ENCODE measurements around the gene STAT5A. TPM values are rescaled to one million over a fixed set of nuclear protein-coding genes. Genes with fewer than 3 reads are reported as not detected.

STAT5A gene
- total RNA-seq, 1 experiment from 2014 or later = 6.6 TPM

DNA sequence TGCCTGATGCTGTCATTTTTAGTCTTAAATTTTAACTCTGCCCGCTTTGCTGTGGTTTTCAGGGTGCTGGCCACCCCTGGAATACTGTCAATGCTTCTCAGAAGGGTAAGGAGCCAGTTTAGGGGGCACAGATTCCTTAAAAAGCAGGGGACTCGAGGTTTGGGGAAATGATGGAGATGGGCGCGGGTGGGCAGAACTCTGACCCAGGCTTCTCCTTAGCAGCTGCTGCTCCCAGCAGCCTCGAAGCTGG is 23.7 kb downstream of the STAT5A start (continued):
- TF ChIP-seq, protein P1, sequence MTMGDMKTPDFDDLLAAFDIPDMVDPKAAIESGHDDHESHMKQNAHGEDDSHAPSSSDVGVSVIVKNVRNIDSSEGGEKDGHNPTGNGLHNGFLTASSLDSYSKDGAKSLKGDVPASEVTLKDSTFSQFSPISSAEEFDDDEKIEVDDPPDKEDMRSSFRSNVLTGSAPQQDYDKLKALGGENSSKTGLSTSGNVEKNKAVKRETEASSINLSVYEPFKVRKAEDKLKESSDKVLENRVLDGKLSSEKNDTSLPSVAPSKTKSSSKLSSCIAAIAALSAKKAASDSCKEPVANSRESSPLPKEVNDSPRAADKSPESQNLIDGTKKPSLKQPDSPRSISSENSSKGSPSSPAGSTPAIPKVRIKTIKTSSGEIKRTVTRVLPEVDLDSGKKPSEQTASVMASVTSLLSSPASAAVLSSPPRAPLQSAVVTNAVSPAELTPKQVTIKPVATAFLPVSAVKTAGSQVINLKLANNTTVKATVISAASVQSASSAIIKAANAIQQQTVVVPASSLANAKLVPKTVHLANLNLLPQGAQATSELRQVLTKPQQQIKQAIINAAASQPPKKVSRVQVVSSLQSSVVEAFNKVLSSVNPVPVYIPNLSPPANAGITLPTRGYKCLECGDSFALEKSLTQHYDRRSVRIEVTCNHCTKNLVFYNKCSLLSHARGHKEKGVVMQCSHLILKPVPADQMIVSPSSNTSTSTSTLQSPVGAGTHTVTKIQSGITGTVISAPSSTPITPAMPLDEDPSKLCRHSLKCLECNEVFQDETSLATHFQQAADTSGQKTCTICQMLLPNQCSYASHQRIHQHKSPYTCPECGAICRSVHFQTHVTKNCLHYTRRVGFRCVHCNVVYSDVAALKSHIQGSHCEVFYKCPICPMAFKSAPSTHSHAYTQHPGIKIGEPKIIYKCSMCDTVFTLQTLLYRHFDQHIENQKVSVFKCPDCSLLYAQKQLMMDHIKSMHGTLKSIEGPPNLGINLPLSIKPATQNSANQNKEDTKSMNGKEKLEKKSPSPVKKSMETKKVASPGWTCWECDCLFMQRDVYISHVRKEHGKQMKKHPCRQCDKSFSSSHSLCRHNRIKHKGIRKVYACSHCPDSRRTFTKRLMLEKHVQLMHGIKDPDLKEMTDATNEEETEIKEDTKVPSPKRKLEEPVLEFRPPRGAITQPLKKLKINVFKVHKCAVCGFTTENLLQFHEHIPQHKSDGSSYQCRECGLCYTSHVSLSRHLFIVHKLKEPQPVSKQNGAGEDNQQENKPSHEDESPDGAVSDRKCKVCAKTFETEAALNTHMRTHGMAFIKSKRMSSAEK (CRISPR knock-in tag; IDR thresholded peaks at IDR 0.05; ENCODE audit: borderline replicate concordance) = no peak
- TF ChIP-seq GRHL2 (CRISPR knock-in tag; IDR thresholded peaks at IDR 0.05; ENCODE audit: insufficient replicate concordance, severe bottlenecking) (no peak), IRF2 (CRISPR knock-in tag; IDR thresholded peaks at IDR 0.05; ENCODE audit: borderline replicate concordance, low read depth) (no peak)

- H3K27ac Mint-ChIP-seq = no peak overlapping the region
- CTCF ChIA-PET = interaction anchor here (0.6 to 12.3 kb wide), 37 partner anchors 9 to 348 kb away, joined by 3 to 196 read pairs (median 4); partner anchors contain the start of genes CAVIN1, GHDC, KCNH4 and PSMC3IP
- H3K4me1 Mint-ChIP-seq = peaks cover 33% of the 10 kb centered on the region
- H3K36me3 Mint-ChIP-seq = peaks cover 19% of the 10 kb centered on the region
- POLR2A ChIA-PET = interaction anchor here (0.6 to 1.8 kb wide), 7 partner anchors 11 to 277 kb away, joined by 3 to 9 read pairs (median 5); partner anchors contain the start of gene STAT3
- DNase-seq (ENCODE audit: low spot score) (peak; percentile 93), ATAC-seq (peak; percentile 86)
- peak overlapping the region; percentile 38; the same call in 1 of the 2 replicates for H3K4me3 Mint-ChIP-seq
- H3K27me3 Mint-ChIP-seq (ENCODE audit: low read depth) = no peaks in the 10 kb centered on the region
- no peaks in the 10 kb centered on the region for H3K9me3 Mint-ChIP-seq
- TF ChIP-seq ATF2 (CRISPR knock-in tag; IDR thresholded peaks at IDR 0.05; ENCODE audit: borderline replicate concordance, low read depth) (no peak), GABPB1 (CRISPR knock-in tag; IDR thresholded peaks at IDR 0.05) (peak; percentile 45; the same call in 1 of the 2 replicates), FOXK1 (CRISPR knock-in tag; IDR thresholded peaks at IDR 0.05) (peak; percentile 86), NR2C2 (CRISPR knock-in tag; IDR thresholded peaks at IDR 0.05) (no peak), ZNF121 (CRISPR knock-in tag; IDR thresholded peaks at IDR 0.05) (0 out of 2 replicates have a peak, but pooled peaks have one; percentile 18), HMGXB4 (CRISPR knock-in tag; IDR thresholded peaks at IDR 0.05) (peak; percentile 86), NFE2L1 (CRISPR knock-in tag; IDR thresholded peaks at IDR 0.05) (peak; percentile 86; the same call in 1 of the 2 replicates), USF1 (CRISPR knock-in tag; IDR thresholded peaks at IDR 0.05) (peak; percentile 26; the same call in 1 of the 2 replicates), FOXP1 (CRISPR knock-in tag; IDR thresholded peaks at IDR 0.05; ENCODE audit: borderline replicate concordance) (peak; percentile 82), ZNF423 (CRISPR knock-in tag; IDR thresholded peaks at IDR 0.05) (peak; percentile 65), IRF1 (CRISPR knock-in tag; IDR thresholded peaks at IDR 0.05) (no peak), ETV6 (CRISPR knock-in tag; IDR thresholded peaks at IDR 0.05) (peak; percentile 76; the same call in 1 of the 2 replicates), ZBTB21 (CRISPR knock-in tag; IDR thresholded peaks at IDR 0.05; ENCODE audit: borderline replicate concordance) (no peak), TEAD4 (CRISPR knock-in tag; IDR thresholded peaks at IDR 0.05) (no peak)
- TF ChIP-seq, protein P2, sequence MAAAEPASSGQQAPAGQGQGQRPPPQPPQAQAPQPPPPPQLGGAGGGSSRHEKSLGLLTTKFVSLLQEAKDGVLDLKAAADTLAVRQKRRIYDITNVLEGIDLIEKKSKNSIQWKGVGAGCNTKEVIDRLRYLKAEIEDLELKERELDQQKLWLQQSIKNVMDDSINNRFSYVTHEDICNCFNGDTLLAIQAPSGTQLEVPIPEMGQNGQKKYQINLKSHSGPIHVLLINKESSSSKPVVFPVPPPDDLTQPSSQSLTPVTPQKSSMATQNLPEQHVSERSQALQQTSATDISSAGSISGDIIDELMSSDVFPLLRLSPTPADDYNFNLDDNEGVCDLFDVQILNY (CRISPR knock-in tag; IDR thresholded peaks at IDR 0.05) = 0 out of 2 replicates have a peak, but pooled peaks have one; percentile 46
- TF ChIP-seq, protein P3, sequence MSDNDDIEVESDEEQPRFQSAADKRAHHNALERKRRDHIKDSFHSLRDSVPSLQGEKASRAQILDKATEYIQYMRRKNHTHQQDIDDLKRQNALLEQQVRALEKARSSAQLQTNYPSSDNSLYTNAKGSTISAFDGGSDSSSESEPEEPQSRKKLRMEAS (CRISPR knock-in tag; IDR thresholded peaks at IDR 0.05) = peak; percentile 77; the same call in 1 of the 2 replicates
- TF ChIP-seq, protein P4, sequence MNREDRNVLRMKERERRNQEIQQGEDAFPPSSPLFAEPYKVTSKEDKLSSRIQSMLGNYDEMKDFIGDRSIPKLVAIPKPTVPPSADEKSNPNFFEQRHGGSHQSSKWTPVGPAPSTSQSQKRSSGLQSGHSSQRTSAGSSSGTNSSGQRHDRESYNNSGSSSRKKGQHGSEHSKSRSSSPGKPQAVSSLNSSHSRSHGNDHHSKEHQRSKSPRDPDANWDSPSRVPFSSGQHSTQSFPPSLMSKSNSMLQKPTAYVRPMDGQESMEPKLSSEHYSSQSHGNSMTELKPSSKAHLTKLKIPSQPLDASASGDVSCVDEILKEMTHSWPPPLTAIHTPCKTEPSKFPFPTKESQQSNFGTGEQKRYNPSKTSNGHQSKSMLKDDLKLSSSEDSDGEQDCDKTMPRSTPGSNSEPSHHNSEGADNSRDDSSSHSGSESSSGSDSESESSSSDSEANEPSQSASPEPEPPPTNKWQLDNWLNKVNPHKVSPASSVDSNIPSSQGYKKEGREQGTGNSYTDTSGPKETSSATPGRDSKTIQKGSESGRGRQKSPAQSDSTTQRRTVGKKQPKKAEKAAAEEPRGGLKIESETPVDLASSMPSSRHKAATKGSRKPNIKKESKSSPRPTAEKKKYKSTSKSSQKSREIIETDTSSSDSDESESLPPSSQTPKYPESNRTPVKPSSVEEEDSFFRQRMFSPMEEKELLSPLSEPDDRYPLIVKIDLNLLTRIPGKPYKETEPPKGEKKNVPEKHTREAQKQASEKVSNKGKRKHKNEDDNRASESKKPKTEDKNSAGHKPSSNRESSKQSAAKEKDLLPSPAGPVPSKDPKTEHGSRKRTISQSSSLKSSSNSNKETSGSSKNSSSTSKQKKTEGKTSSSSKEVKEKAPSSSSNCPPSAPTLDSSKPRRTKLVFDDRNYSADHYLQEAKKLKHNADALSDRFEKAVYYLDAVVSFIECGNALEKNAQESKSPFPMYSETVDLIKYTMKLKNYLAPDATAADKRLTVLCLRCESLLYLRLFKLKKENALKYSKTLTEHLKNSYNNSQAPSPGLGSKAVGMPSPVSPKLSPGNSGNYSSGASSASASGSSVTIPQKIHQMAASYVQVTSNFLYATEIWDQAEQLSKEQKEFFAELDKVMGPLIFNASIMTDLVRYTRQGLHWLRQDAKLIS (CRISPR knock-in tag; IDR thresholded peaks at IDR 0.05; ENCODE audit: borderline replicate concordance) = no peak
These were observed 24.2 kb downstream of the STAT5A start for GRCh38 chr17:42312285-42313130.

All from WTC11 (cell line).